ENCODE measurements around the gene OTUD5.

Gene OTUD5

GRCh38 chrX:48908600-48908999 lies 48.8 kb downstream of the OTUD5 start:
- no peak for TF ChIP-seq CTCF (conservative IDR thresholded peaks at IDR 0.05)
- no peak overlapping the region for H3K27ac ChIP-seq

GRCh38 chrX:48905090-48905790 lies 52.2 kb downstream of the OTUD5 start:
- no peak for TF ChIP-seq CTCF (conservative IDR thresholded peaks at IDR 0.05)
- H3K27ac ChIP-seq, result no peak overlapping the region

GRCh38 chrX:48904626-48905025 lies 52.8 kb downstream of the OTUD5 start:
- no peak for TF ChIP-seq CTCF (conservative IDR thresholded peaks at IDR 0.05)
- H3K27ac ChIP-seq, result no peak overlapping the region

DNA sequence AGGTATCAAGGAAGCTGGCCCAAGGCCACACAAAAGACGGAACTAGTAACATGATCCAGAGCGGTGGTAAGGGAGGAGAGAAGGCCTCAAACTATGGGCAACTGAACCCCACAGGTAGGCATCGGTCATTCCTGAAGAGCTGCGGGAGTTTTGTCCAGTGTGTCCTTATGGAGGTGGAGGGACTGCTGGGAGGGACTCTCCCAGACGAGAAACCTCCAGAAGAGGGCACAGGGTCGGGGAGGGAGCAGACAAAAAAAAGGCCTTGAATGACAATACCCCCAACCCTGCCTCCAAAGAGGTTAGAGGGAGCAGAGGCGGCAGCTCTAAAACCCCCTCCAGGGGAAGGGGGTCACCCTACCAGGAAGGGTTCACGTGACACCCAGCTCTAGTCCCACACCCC lies 53.2 kb downstream of the OTUD5 start:
- H3K27ac ChIP-seq, result no peak overlapping the region
- TF ChIP-seq CTCF (conservative IDR thresholded peaks at IDR 0.05), result no peak

- no peak for TF ChIP-seq CTCF (conservative IDR thresholded peaks at IDR 0.05)
- H3K27ac ChIP-seq, result no peak overlapping the region
These were observed 54.1 kb downstream of the OTUD5 start for GRCh38 chrX:48903290-48903689.

DNA sequence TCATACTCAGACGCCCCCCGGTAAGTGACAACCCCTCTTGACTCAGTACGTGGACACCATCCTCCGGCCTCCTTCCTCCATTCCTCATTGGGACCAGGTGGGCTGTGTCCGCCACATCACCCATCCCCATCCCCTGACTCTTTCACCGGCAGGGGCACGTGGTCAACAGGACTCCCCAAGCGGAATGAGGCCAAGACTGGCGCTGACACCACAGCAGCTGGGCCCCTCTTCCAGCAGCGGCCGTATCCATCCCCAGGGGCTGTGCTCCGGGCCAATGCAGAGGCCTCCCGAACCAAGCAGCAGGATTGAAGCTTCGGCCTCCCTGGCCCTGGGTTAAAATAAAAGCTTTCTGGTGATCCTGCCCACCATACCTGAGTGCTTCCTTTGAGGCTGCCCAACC lies 54.6 kb downstream of the OTUD5 start:
- TF ChIP-seq CTCF (conservative IDR thresholded peaks at IDR 0.05), result no peak
- H3K27ac ChIP-seq, result no peak overlapping the region

- TF ChIP-seq CTCF (conservative IDR thresholded peaks at IDR 0.05), result no peak
- H3K27ac ChIP-seq, result no peak overlapping the region
These were observed 55.3 kb downstream of the OTUD5 start for GRCh38 chrX:48902135-48902534.
